Ishikawa (cell line): Measurements from ENCODE around the gene YBX1.

Experiments used
- CEBPB ChIP-seq: IDR thresholded peaks from 2 replicates; pipeline ENCODE4 v1.6.1; 2012
- CREB1 ChIP-seq: IDR thresholded peaks from 2 replicates; pipeline ENCODE4 v1.6.1; 2012; ENCODE audit warnings: low read depth
- EGR1 ChIP-seq: IDR thresholded peaks from 2 replicates; pipeline ENCODE4 v1.6.1; 2012
- EP300 ChIP-seq: IDR thresholded peaks from 2 replicates; pipeline ENCODE4 v1.6.1; 2012; ENCODE audit warnings: borderline replicate concordance
- FOXM1 ChIP-seq: IDR thresholded peaks from 2 replicates; pipeline ENCODE4 v1.6.1; 2012; ENCODE audit warnings: low read depth, borderline replicate concordance
- NFIC ChIP-seq: IDR thresholded peaks from 2 replicates; pipeline ENCODE4 v1.6.1; 2012
- RAD21 ChIP-seq: IDR thresholded peaks from 2 replicates; pipeline ENCODE4 v1.6.1; 2012; ENCODE audit warnings: low read depth
- TAF1 ChIP-seq: IDR thresholded peaks from 2 replicates; pipeline ENCODE4 v1.6.1; 2012; ENCODE audit warnings: low read depth, mild to moderate bottlenecking
- TCF12 ChIP-seq: IDR thresholded peaks from 2 replicates; pipeline ENCODE4 v1.6.1; 2012; ENCODE audit warnings: low read depth
- TEAD4 ChIP-seq: IDR thresholded peaks from 2 replicates; pipeline ENCODE4 v1.6.1; 2012
- ZBTB7A ChIP-seq: IDR thresholded peaks from 2 replicates; pipeline ENCODE4 v1.6.1; 2012; ENCODE audit warnings: low read depth
- TF ChIP-seq, protein P1 (sequence below): IDR thresholded peaks from 2 replicates; pipeline ENCODE4 v1.6.1; 2012; ENCODE audit warnings: low read depth, mild to moderate bottlenecking
- TF ChIP-seq, protein P2 (sequence below): IDR thresholded peaks from 2 replicates; pipeline ENCODE4 v1.6.1; 2012

DNA sequence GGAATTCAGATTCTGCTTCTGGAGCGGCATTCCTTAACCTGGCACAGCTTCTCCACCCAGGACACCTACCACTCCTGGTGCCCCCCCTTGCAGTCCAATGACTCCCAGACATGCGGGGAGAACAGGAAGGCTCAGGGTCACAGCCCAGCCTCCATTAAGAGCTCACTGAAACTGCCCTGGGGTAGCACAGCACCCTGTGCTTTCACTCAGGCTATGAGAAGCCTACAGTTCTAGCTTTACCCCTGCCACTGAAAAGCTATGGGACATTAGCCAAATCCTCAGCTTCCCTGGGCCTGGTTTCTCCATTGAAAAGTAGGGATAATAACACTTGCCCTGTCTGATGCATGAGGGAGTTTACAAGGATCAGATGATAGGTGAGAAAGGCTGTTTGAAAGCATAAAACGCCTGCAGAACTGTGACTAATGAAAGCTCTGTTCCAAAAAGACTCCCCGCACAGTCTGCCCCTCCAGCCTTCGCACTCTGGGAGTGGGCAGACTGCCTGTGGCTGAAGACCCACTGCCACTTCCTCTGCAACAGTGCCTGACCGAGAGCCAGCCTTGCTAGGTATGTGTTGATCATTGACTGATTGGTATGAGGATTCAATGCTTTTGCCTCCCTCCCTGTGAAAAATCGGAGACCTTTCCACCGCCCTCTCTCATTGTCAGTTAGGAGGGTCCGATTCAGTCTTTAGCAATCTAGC lies 60.5 kb downstream of the YBX1 start:
- TF ChIP-seq CREB1: no peak
- no peak for TF ChIP-seq NFIC
- no peak for TF ChIP-seq EGR1
- TF ChIP-seq TCF12: no peak
- TF ChIP-seq, protein P1, sequence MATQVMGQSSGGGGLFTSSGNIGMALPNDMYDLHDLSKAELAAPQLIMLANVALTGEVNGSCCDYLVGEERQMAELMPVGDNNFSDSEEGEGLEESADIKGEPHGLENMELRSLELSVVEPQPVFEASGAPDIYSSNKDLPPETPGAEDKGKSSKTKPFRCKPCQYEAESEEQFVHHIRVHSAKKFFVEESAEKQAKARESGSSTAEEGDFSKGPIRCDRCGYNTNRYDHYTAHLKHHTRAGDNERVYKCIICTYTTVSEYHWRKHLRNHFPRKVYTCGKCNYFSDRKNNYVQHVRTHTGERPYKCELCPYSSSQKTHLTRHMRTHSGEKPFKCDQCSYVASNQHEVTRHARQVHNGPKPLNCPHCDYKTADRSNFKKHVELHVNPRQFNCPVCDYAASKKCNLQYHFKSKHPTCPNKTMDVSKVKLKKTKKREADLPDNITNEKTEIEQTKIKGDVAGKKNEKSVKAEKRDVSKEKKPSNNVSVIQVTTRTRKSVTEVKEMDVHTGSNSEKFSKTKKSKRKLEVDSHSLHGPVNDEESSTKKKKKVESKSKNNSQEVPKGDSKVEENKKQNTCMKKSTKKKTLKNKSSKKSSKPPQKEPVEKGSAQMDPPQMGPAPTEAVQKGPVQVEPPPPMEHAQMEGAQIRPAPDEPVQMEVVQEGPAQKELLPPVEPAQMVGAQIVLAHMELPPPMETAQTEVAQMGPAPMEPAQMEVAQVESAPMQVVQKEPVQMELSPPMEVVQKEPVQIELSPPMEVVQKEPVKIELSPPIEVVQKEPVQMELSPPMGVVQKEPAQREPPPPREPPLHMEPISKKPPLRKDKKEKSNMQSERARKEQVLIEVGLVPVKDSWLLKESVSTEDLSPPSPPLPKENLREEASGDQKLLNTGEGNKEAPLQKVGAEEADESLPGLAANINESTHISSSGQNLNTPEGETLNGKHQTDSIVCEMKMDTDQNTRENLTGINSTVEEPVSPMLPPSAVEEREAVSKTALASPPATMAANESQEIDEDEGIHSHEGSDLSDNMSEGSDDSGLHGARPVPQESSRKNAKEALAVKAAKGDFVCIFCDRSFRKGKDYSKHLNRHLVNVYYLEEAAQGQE: no peak
- TF ChIP-seq RAD21: no peak
- no peak for TF ChIP-seq TEAD4
- TF ChIP-seq CEBPB: no peak
- TF ChIP-seq, protein P2, sequence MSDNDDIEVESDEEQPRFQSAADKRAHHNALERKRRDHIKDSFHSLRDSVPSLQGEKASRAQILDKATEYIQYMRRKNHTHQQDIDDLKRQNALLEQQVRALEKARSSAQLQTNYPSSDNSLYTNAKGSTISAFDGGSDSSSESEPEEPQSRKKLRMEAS: no peak
- TF ChIP-seq FOXM1: no peak
- no peak for TF ChIP-seq TAF1
- no peak for TF ChIP-seq EP300
- no peak for TF ChIP-seq ZBTB7A
